HEK293 (cell line): Measurements from ENCODE around the gene CXCL3.

Source experiments
- CTCF ChIP-seq: fragments of 450-650 bp; formaldehyde crosslinking; IDR thresholded peaks from 2 replicates; pipeline ENCODE4 v1.5.1; 2016; ENCODE audit warnings: missing biosample characterization, missing genetic modification characterization
- KLF10 ChIP-seq: fragments of 450-650 bp; IDR thresholded peaks from 2 replicates; pipeline ENCODE4 v1.5.1; 2018; ENCODE audit warnings: missing biosample characterization, mild to moderate bottlenecking, missing genetic modification characterization
- PATZ1 ChIP-seq: fragments of 450-650 bp; formaldehyde crosslinking; IDR thresholded peaks from 2 replicates; pipeline ENCODE4 v1.5.1; 2016; ENCODE audit warnings: missing biosample characterization, missing genetic modification characterization
- PRDM4 ChIP-seq: fragments of 450-650 bp; formaldehyde crosslinking; IDR thresholded peaks from 2 replicates; pipeline ENCODE4 v1.5.1; 2017; ENCODE audit warnings: missing biosample characterization, missing genetic modification characterization
- WT1 ChIP-seq: fragments of 450-650 bp; formaldehyde crosslinking; IDR thresholded peaks from 2 replicates; pipeline ENCODE4 v1.5.1; 2016; ENCODE audit warnings: missing biosample characterization, missing genetic modification characterization
- ZNF140 ChIP-seq: fragments of 450-650 bp; formaldehyde crosslinking; IDR thresholded peaks from 2 replicates; pipeline ENCODE4 v1.5.1; 2016; ENCODE audit warnings: missing biosample characterization, missing genetic modification characterization
- ZNF174 ChIP-seq: fragments of 450-650 bp; formaldehyde crosslinking; IDR thresholded peaks from 2 replicates; pipeline ENCODE4 v1.5.0; 2017; ENCODE audit warnings: missing biosample characterization, mild to moderate bottlenecking, missing genetic modification characterization
- ZNF621 ChIP-seq: fragments of 450-650 bp; formaldehyde crosslinking; IDR thresholded peaks from 2 replicates; pipeline ENCODE4 v1.5.1; 2017; ENCODE audit warnings: missing biosample characterization, missing genetic modification characterization

- TF ChIP-seq PRDM4 (tag by site-specific recombination) (no peak), ZNF621 (no peak), CTCF (peak; percentile 60), WT1 (tag by site-specific recombination) (no peak), PATZ1 (tag by site-specific recombination) (peak; percentile 79), ZNF140 (tag by site-specific recombination) (no peak), ZNF174 (tag by site-specific recombination) (no peak), KLF10 (tag by site-specific recombination) (no peak)
Measured at GRCh38 chr4:74038425-74039314, at the start of gene CXCL3.
